Lower leg skin (tissue), 4 donors: ENCODE results near the gene SLC40A1. TPM values are rescaled to one million over a fixed set of nuclear protein-coding genes. Genes with fewer than 3 reads are reported as not detected.

ENCODE experiments used
- DNase-seq, 2 donors: peaks; one replicate each; pipeline ENCODE4 v3.0.0-alpha.2; 2019; ENCODE audit warnings: low spot score in 2 of 2
- H3K4me3 ChIP-seq: fragments of 200-600 bp; sonication (generic); 2 replicates; pipeline ENCODE4 v1.5.1; 2017; ENCODE audit warnings: mild to moderate bottlenecking, low read depth; ENCODE audit not compliant: poor library complexity, severe bottlenecking
- CTCF ChIP-seq, 3 donors: fragments of 450-650 bp; IDR thresholded peaks; one replicate each; pipeline ENCODE4 v1.5.1; 2016; ENCODE audit warnings: antibody characterized with exemption in 3 of 3, mild to moderate bottlenecking in 3 of 3, moderate library complexity in 2 of 3
- POLR2A ChIP-seq, 2 donors: fragments of 450-650 bp; IDR thresholded peaks; one replicate each; pipeline ENCODE4 v1.6.1; 2016 to 2017; ENCODE audit warnings: antibody characterized with exemption in 2 of 2, mild to moderate bottlenecking in 1 of 2, moderate library complexity in 1 of 2
- WGBS, 2 donors: methylation state at CpG; one replicate each; pipeline ENCODE4 v1.1.5; 2018; 5-methylcytosine and 5-hydroxymethylcytosine counted together
- intact Hi-C: fragments of 100-400 bp; cut with DNase I; formaldehyde crosslinking; loops from one replicate; pipeline ENCODE4 v1.15.0; 2023; ENCODE audit warnings: low total_unique reads
- total RNA-seq, 4 donors: library from RNA; depleted of rRNA; stranded (reverse); fragments of >200 nt; gene quantifications; one replicate each; pipeline ENCODE4 v1.1.0, GENCODE V29; 2016

The SLC40A1 gene
- total RNA-seq, 4 donors from 2014 or later, result 16.0 to 33.1 (median 18.1) TPM

- DNase-seq, result no peak
- TF ChIP-seq CTCF (IDR thresholded peaks at IDR 0.05) (no peak), POLR2A (IDR thresholded peaks at IDR 0.05) (no peak)
- no peak overlapping the region for H3K4me3 ChIP-seq
- WGBS, 2 donors, result 65 to 75% methylated on average over 2 of the region's 2 CpGs
- intact Hi-C loops, result no loop called here
These were observed 25.4 kb downstream of the SLC40A1 start for GRCh38 chr2:189555232-189555631.

GRCh38 chr2:189553504-189554088, 27.0 kb downstream of the SLC40A1 start:
- intact Hi-C loops, result no loop called here
- 61 to 73% methylated on average over 1 of the region's 1 CpG for WGBS, 2 donors
- DNase-seq, result no peak
- TF ChIP-seq CTCF (IDR thresholded peaks at IDR 0.05) (no peak), POLR2A (IDR thresholded peaks at IDR 0.05) (no peak)
- H3K4me3 ChIP-seq, result no peak overlapping the region

- DNase-seq, result no peak
- 4 to 20% methylated on average over 2 of the region's 2 CpGs for WGBS, 2 donors
- H3K4me3 ChIP-seq, result no peak overlapping the region
- TF ChIP-seq CTCF (IDR thresholded peaks at IDR 0.05), result no peak
- intact Hi-C loops, result no loop called here
These were observed 27.6 kb downstream of the SLC40A1 start for GRCh38 chr2:189552991-189553404.

- DNase-seq, result no peak
- H3K4me3 ChIP-seq, result no peak overlapping the region
- no peak for TF ChIP-seq CTCF (IDR thresholded peaks at IDR 0.05)
- TF ChIP-seq POLR2A (IDR thresholded peaks at IDR 0.05), result no peak
- intact Hi-C loops, result no loop called here
- 43 to 51% methylated on average over 6 of the region's 6 CpGs for WGBS, 2 donors
These were observed 28.1 kb downstream of the SLC40A1 start for GRCh38 chr2:189552334-189552990.

DNA sequence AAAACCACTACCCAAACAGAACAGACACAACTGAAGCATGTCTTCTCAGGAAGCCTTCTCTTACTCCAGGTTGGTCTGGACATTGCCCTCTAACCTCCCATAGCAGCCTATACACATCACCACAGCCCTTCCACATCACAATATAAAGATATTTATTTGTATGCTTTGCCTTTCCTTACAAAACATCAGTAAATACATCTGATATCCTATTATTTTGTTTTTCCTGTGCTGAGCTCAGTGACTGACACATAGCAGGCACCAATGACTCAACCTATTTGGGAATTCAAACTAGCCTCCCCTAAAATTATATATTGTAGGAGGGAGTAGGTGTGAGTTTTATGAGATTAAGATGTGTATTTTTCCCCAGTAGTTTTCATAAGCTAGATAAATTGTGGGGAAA, 28.8 kb downstream of the SLC40A1 start:
- TF ChIP-seq POLR2A (IDR thresholded peaks at IDR 0.05) (no peak), CTCF (IDR thresholded peaks at IDR 0.05) (no peak)
- intact Hi-C loops, result no loop called here
- no peak for DNase-seq
- H3K4me3 ChIP-seq, result no peak overlapping the region

DNA sequence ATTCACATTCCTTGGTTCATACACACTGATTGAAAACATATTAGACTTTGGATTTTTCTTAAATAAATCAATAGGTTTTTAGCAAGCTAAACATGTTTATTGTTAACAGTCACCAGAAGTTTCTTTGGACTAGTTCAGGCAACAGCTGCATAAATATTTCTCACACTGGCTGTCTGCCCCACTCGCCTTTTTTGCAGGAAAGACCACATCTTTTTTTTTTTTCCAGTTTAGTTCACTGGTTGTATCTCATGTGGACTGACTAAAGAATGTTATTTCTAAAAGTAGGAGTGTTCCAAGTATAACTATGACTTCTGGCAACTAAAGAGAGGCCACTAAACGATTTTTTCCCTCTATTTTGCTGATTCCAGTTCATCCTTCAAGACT, 31.1 kb downstream of the SLC40A1 start:
- intact Hi-C loops, result no loop called here
- no peak for TF ChIP-seq CTCF (IDR thresholded peaks at IDR 0.05)
- no peak for TF ChIP-seq POLR2A (IDR thresholded peaks at IDR 0.05)
- H3K4me3 ChIP-seq, result no peak overlapping the region
- WGBS, 2 donors, result 18 to 28% methylated on average over 2 of the region's 2 CpGs
- DNase-seq, result no peak
